Spleen (tissue), 11 donors: ENCODE results near the gene AQP1. TPM values are rescaled to one million over a fixed set of nuclear protein-coding genes. Genes with fewer than 3 reads are reported as not detected.

Experiments used
- DNase-seq: peaks from one replicate; pipeline ENCODE4 v3.0.0-alpha.2; 2020
- H3K27ac ChIP-seq, 8 donors: fragments of 200-600 bp; sonication (generic) in 7 of 8; 1 replicate in 4 of 8; 2 replicates in 4 of 8; pipeline versions ENCODE4 v1.5.0 to v1.8.0; 2016 to 2021; ENCODE audit warnings: inconsistent platforms in 4 of 8, mild to moderate bottlenecking in 4 of 8, moderate library complexity in 1 of 8
- H3K27me3 ChIP-seq, 7 donors: fragments of 200-600 bp; sonication (generic) in 6 of 7; replicated peaks in 1 of 7; 1 replicate in 4 of 7; 2 replicates in 3 of 7; pipeline versions ENCODE4 v1.5.0 to v1.8.0; 2016 to 2021; ENCODE audit warnings: inconsistent platforms in 3 of 7, mild to moderate bottlenecking in 1 of 7
- H3K36me3 ChIP-seq, 6 donors: fragments of 200-600 bp; sonication (generic) in 5 of 6; 1 replicate in 4 of 6; 2 replicates in 2 of 6; pipeline versions ENCODE4 v1.5.0 to v1.8.0; 2016 to 2021; ENCODE audit warnings: inconsistent platforms in 2 of 6
- H3K4me1 ChIP-seq, 6 donors: fragments of 200-600 bp; sonication (generic) in 5 of 6; 1 replicate in 3 of 6; 2 replicates in 3 of 6; pipeline versions ENCODE4 v1.5.0 to v1.8.0; 2016 to 2021; ENCODE audit warnings: inconsistent platforms in 3 of 6
- H3K4me3 ChIP-seq, 8 donors: fragments of 200-600 bp; sonication (generic) in 7 of 8; 1 replicate in 4 of 8; 2 replicates in 4 of 8; pipeline versions ENCODE4 v1.5.0 to v1.8.0; 2016 to 2021; ENCODE audit warnings: inconsistent platforms in 4 of 8, mild to moderate bottlenecking in 4 of 8, moderate library complexity in 2 of 8
- H3K9me3 ChIP-seq, 8 donors: fragments of 200-600 bp; sonication (generic) in 7 of 8; 1 replicate in 4 of 8; 2 replicates in 4 of 8; pipeline versions ENCODE4 v1.5.0 to v1.8.0; 2016 to 2021; ENCODE audit warnings: inconsistent platforms in 4 of 8
- POLR2A ChIP-seq, 3 donors: fragments of 450-650 bp; IDR thresholded peaks; one replicate each; pipeline ENCODE4 v1.5.1; 2017; ENCODE audit warnings: antibody characterized with exemption in 3 of 3, mild to moderate bottlenecking in 1 of 3
- POLR2AphosphoS5 ChIP-seq, 3 donors: sonication (generic); formaldehyde crosslinking; IDR thresholded peaks; one replicate each; pipeline ENCODE4 v1.5.1; 2017; ENCODE audit warnings: antibody characterized with exemption in 3 of 3
- WGBS, 5 donors: extraction: QIAGEN DNeasy Blood & Tissue Kit in 3 of 5; methylation state at CpG; one replicate each; pipeline versions ENCODE4 v1.1.5 to v1.1.7; 2013 to 2018; 5-methylcytosine and 5-hydroxymethylcytosine counted together
- intact Hi-C: fragments of 100-400 bp; cut with DNase I; formaldehyde crosslinking; loops from one replicate; pipeline ENCODE4 v1.15.0; 2023; ENCODE audit warnings: low total_unique reads
- polyA plus RNA-seq, 3 donors: library from polyadenylated mRNA; stranded (reverse); fragments of 200-250 nt; gene quantifications; one replicate each; pipeline ENCODE4 v1.2.1, GENCODE V29; 2013
- total RNA-seq, 7 donors: library from RNA; depleted of rRNA in 3 of 7; stranded (reverse); fragments of >200 nt in 3 of 7; fragmentation: NEBNext Ultra II Directional in 4 of 7; extraction: Animal tissue kit (Norgen Biotek cat#: 25700) in 4 of 7; gene quantifications; one replicate each; pipeline versions ENCODE4 v1.1.0 to v1.2.1, GENCODE V29; 2016 to 2021
- TF ChIP-seq, protein P1 (sequence below), 11 experiments: fragments of 200-600 bp in 7 of 11; fragments of 450-650 bp in 4 of 11; sonication (generic) in 4 of 11; IDR thresholded peaks in 8 of 11; conservative IDR thresholded peaks in 3 of 11; 1 replicate in 7 of 11; 2 replicates in 4 of 11; pipeline versions ENCODE4 v1.4.0 to v1.8.0; 2016 to 2021; ENCODE audit warnings: antibody characterized with exemption in 11 of 11, inconsistent platforms in 4 of 11, mild to moderate bottlenecking in 1 of 11
- donor health status: healthy with polysubstance abuse.
- donor health status: DM: no; HTN: no; CAD: no; lungs with moderate emphysema.
- donor health status: DM: no; HTN: no; CAD: no.
- donor health status: Bipolar disorder and iron deficiency.
- donor health status: healthy.
- donor health status: DM: no; HTN: no; CAD: no.
- donor health status: DM: yes; HTN: yes; CAD: no.

AQP1 gene
- total and polyA plus RNA-seq, 10 donors = 4.4 to 34.3 (median 22.9) TPM

DNA sequence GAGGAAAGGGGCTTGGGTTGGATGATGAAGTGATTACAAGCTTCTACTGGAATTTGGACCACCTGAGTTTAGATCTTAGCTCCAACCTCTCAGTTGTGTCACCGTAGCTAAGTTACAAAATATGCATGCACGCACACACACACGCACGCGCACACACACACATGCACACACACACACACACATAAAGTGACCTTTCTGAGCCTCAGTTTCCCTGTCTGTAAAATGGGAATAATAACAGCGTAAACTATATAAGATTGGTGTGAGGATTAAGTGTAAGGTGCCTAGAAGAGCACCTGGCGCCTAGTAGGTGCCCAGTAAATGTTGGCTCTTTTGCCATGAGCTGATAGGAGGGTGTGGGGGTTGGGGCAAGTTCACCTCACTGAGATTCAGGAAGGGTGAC, 12.6 kb upstream of the AQP1 start:
- H3K27ac ChIP-seq = no peak overlapping the region
- peaks cover 0 to 18% (median 0%) of the 10 kb centered on the region in 7 donors for H3K27me3 ChIP-seq
- WGBS, 5 donors = 94 to 97% (median 96%) methylated on average over 7 of the region's 7 CpGs
- TF ChIP-seq POLR2A (IDR thresholded peaks at IDR 0.05) (no peak), POLR2AphosphoS5 (IDR thresholded peaks at IDR 0.05) (no peak)
- TF ChIP-seq, protein P1, sequence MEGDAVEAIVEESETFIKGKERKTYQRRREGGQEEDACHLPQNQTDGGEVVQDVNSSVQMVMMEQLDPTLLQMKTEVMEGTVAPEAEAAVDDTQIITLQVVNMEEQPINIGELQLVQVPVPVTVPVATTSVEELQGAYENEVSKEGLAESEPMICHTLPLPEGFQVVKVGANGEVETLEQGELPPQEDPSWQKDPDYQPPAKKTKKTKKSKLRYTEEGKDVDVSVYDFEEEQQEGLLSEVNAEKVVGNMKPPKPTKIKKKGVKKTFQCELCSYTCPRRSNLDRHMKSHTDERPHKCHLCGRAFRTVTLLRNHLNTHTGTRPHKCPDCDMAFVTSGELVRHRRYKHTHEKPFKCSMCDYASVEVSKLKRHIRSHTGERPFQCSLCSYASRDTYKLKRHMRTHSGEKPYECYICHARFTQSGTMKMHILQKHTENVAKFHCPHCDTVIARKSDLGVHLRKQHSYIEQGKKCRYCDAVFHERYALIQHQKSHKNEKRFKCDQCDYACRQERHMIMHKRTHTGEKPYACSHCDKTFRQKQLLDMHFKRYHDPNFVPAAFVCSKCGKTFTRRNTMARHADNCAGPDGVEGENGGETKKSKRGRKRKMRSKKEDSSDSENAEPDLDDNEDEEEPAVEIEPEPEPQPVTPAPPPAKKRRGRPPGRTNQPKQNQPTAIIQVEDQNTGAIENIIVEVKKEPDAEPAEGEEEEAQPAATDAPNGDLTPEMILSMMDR (IDR thresholded peaks at IDR 0.05 in 8 of 11, conservative IDR thresholded peaks at IDR 0.05 in 3 of 11) = no peak
- H3K4me1 ChIP-seq = peaks cover 0 to 37% (median 17%) of the 10 kb centered on the region in 6 donors
- H3K4me3 ChIP-seq = no peak overlapping the region
- H3K36me3 ChIP-seq = no peaks in the 10 kb centered on the region
- intact Hi-C loops = no loop called here
- no peak for DNase-seq
- H3K9me3 ChIP-seq = no peaks in the 10 kb centered on the region

DNA sequence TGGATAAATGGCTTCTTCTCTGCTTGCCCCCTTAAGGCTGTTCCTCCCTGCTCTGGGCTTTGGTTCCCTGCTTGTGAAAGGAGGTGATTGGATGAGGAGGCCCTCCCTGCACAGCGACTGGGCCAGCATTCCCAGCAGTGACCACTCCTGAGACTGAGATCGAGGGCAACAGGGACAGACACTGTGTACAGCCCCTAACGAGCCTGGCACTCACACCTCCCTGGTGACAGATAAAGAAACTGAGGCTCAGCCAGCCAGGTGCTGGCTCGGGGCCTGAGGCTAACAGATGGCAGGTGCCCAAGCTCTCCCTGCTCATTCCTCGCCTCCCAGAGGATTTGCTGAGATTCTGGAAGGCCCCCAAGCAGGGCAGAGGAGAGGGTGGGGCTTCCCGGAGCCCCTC, 12.0 kb upstream of the AQP1 start:
- peaks cover 0 to 18% (median 0%) of the 10 kb centered on the region in 7 donors for H3K27me3 ChIP-seq
- TF ChIP-seq POLR2A (IDR thresholded peaks at IDR 0.05) (no peak), POLR2AphosphoS5 (IDR thresholded peaks at IDR 0.05) (no peak)
- TF ChIP-seq, protein P1 (IDR thresholded peaks at IDR 0.05 in 8 of 11, conservative IDR thresholded peaks at IDR 0.05 in 3 of 11) = no peak
- WGBS, 5 donors = 69 to 83% (median 71%) methylated on average over 3 to 6 of the region's 6 CpGs
- intact Hi-C loops = no loop called here
- H3K4me3 ChIP-seq = no peak overlapping the region
- H3K4me1 ChIP-seq = peaks cover 0 to 32% (median 14%) of the 10 kb centered on the region in 6 donors
- no peak for DNase-seq
- H3K36me3 ChIP-seq = no peaks in the 10 kb centered on the region
- no peak overlapping the region for H3K27ac ChIP-seq
- no peaks in the 10 kb centered on the region for H3K9me3 ChIP-seq

DNA sequence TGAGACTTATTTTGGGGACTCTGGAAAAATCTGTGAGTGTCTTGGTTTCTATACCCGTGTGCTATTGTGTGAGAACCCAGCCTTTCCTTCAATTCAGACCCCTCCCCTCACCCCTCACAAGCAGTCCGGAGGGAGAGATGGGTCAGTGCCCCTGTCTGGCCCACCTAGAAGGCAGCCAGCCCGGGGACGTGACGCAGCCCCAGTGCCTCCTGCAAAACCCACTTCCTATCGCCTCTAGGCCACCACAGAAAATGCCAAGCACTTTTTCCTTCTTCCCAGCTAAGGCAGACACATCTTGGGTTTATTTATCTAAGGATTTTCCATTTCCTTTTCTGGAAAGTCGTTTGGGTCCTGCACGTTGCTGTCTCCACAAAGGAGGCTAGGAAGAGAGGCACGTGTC, 11.6 kb upstream of the AQP1 start:
- H3K36me3 ChIP-seq = no peaks in the 10 kb centered on the region
- H3K27ac ChIP-seq = no peak overlapping the region
- TF ChIP-seq, protein P1 (IDR thresholded peaks at IDR 0.05 in 8 of 11, conservative IDR thresholded peaks at IDR 0.05 in 3 of 11) = no peak
- no peak for TF ChIP-seq POLR2AphosphoS5 (IDR thresholded peaks at IDR 0.05)
- TF ChIP-seq POLR2A (IDR thresholded peaks at IDR 0.05) = no peak
- WGBS, 5 donors = 59 to 76% (median 71%) methylated on average over 9 of the region's 9 CpGs
- H3K4me3 ChIP-seq = no peak overlapping the region
- intact Hi-C loops = no loop called here
- DNase-seq = no peak
- peaks cover 0 to 18% (median 0%) of the 10 kb centered on the region in 7 donors for H3K27me3 ChIP-seq
- H3K9me3 ChIP-seq = no peaks in the 10 kb centered on the region
- H3K4me1 ChIP-seq = peaks cover 0 to 27% (median 14%) of the 10 kb centered on the region in 6 donors

DNA sequence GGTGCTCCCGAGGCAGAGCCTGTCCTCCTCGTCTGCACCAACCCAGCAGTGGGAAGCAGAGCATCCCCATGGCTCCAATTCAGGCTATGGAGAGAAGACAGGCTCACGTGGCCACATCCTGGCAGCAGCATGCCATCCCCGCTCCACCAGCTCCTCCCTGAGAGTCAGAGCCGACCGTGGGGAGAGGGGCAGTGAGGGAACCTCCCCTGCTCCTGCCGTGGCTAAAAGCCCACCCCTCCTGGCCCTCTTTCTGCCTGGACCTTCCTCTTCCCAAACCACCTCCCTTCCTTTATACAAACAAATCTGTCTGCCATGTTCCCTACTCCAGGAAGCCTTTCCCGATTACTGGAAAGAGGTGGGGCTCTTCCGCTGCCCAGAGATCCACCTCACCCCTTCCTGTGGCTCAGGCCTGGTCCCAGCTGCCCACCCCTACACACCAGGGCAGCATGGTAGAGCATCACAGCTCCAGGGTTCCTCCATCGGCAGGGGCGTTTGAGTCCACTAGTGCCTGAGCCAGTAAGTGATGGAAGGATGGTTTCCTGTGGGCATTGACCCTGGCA, 10.8 kb upstream of the AQP1 start:
- Histone ChIP-seq H3K36me3 (no peaks in the 10 kb centered on the region), H3K4me3 (no peak overlapping the region), H3K4me1 (peaks cover 0 to 26% (median 14%) of the 10 kb centered on the region in 6 donors), H3K9me3 (no peaks in the 10 kb centered on the region), H3K27me3 (peaks cover 0 to 16% (median 0%) of the 10 kb centered on the region in 7 donors), H3K27ac (no peak overlapping the region)
- TF ChIP-seq POLR2A (IDR thresholded peaks at IDR 0.05) (no peak), POLR2AphosphoS5 (IDR thresholded peaks at IDR 0.05) (no peak)
- TF ChIP-seq, protein P1 (IDR thresholded peaks at IDR 0.05 in 8 of 11, conservative IDR thresholded peaks at IDR 0.05 in 3 of 11) = no peak
- no peak for DNase-seq
- intact Hi-C loops = no loop called here
- 75 to 85% (median 78%) methylated on average over 9 to 11 of the region's 11 CpGs for WGBS, 5 donors
